ENCODE data around the gene SELENON.

Gene SELENON

GRCh38 chr1:25805863-25806225 is 5.9 kb downstream of the SELENON start:
- H3K27ac ChIP-seq (ENCODE audit: low read depth, low read length, poor library complexity, severe bottlenecking): no peak overlapping the region
- no peaks in the 10 kb centered on the region for H3K9me2 ChIP-seq (ENCODE audit: low read depth, low read length)
- peaks cover 28% of the 10 kb centered on the region for H3K4me1 ChIP-seq (ENCODE audit: insufficient read depth, low read length, severe bottlenecking)
- no peaks in the 10 kb centered on the region for H3K36me3 ChIP-seq (ENCODE audit: insufficient read depth, low read length)
- TF ChIP-seq EZH2 (IDR thresholded peaks at IDR 0.05; ENCODE audit: borderline replicate concordance, low read length): no peak
- no peak for TF ChIP-seq CTCF (IDR thresholded peaks at IDR 0.05; ENCODE audit: low read length)
- H3K4me2 ChIP-seq (ENCODE audit: low read length): no peak overlapping the region
- H3K9me3 ChIP-seq (ENCODE audit: low read length): no peaks in the 10 kb centered on the region
- H3K27me3 ChIP-seq (ENCODE audit: insufficient read depth, low read length): no peaks in the 10 kb centered on the region
- no peak overlapping the region for H3K4me3 ChIP-seq (ENCODE audit: low read depth, low read length, poor library complexity, severe bottlenecking)
- H2AFZ ChIP-seq (ENCODE audit: low read length): no peak overlapping the region
- no peaks in the 10 kb centered on the region for H3K79me2 ChIP-seq (ENCODE audit: insufficient read depth, low read length)
- H3F3A ChIP-seq (ENCODE audit: insufficient read depth, low read length): no peaks in the 10 kb centered on the region
- H3K9ac ChIP-seq (ENCODE audit: low read length): no peak overlapping the region
- no peaks in the 10 kb centered on the region for H4K20me1 ChIP-seq (ENCODE audit: insufficient read depth, low read length)

GRCh38 chr1:25806418-25806817 is 6.4 kb downstream of the SELENON start:
- no peak overlapping the region for H3K27ac ChIP-seq (ENCODE audit: low read depth, low read length, poor library complexity, severe bottlenecking)

GRCh38 chr1:25807480-25808390 is 7.7 kb downstream of the SELENON start:
- Histone ChIP-seq H3K36me3 (ENCODE audit: insufficient read depth, low read length) (no peaks in the 10 kb centered on the region), H3K27ac (ENCODE audit: low read depth, low read length, poor library complexity, severe bottlenecking) (no peak overlapping the region), H3K4me3 (ENCODE audit: low read depth, low read length, poor library complexity, severe bottlenecking) (no peak overlapping the region), H3K4me2 (ENCODE audit: low read length) (no peak overlapping the region), H2AFZ (ENCODE audit: low read length) (no peak overlapping the region), H3K9me2 (ENCODE audit: low read depth, low read length) (no peaks in the 10 kb centered on the region), H3K9ac (ENCODE audit: low read length) (no peak overlapping the region), H3K79me2 (ENCODE audit: insufficient read depth, low read length) (no peaks in the 10 kb centered on the region), H3K27me3 (ENCODE audit: insufficient read depth, low read length) (no peaks in the 10 kb centered on the region), H4K20me1 (ENCODE audit: insufficient read depth, low read length) (no peaks in the 10 kb centered on the region), H3K4me1 (ENCODE audit: insufficient read depth, low read length, severe bottlenecking) (peaks cover 23% of the 10 kb centered on the region), H3K9me3 (ENCODE audit: low read length) (no peaks in the 10 kb centered on the region), H3F3A (ENCODE audit: insufficient read depth, low read length) (no peaks in the 10 kb centered on the region)
- TF ChIP-seq CTCF (IDR thresholded peaks at IDR 0.05; ENCODE audit: low read length) (no peak), EZH2 (IDR thresholded peaks at IDR 0.05; ENCODE audit: borderline replicate concordance, low read length) (no peak)

More at GRCh38 chr1:25806418-25806817, 6.4 kb downstream of the SELENON start:
- TF ChIP-seq CTCF (IDR thresholded peaks at IDR 0.05; ENCODE audit: low read length): no peak
- TF ChIP-seq EZH2 (IDR thresholded peaks at IDR 0.05; ENCODE audit: borderline replicate concordance, low read length): no peak
- H3K27me3 ChIP-seq (ENCODE audit: insufficient read depth, low read length): no peaks in the 10 kb centered on the region
- H3K36me3 ChIP-seq (ENCODE audit: insufficient read depth, low read length): no peaks in the 10 kb centered on the region
- H3K4me3 ChIP-seq (ENCODE audit: low read depth, low read length, poor library complexity, severe bottlenecking): no peak overlapping the region
- H4K20me1 ChIP-seq (ENCODE audit: insufficient read depth, low read length): no peaks in the 10 kb centered on the region
- H3K4me2 ChIP-seq (ENCODE audit: low read length): no peak overlapping the region
- no peaks in the 10 kb centered on the region for H3K79me2 ChIP-seq (ENCODE audit: insufficient read depth, low read length)
- H3K9me2 ChIP-seq (ENCODE audit: low read depth, low read length): no peaks in the 10 kb centered on the region
- no peaks in the 10 kb centered on the region for H3F3A ChIP-seq (ENCODE audit: insufficient read depth, low read length)
- no peak overlapping the region for H2AFZ ChIP-seq (ENCODE audit: low read length)
- H3K9me3 ChIP-seq (ENCODE audit: low read length): no peaks in the 10 kb centered on the region
- H3K9ac ChIP-seq (ENCODE audit: low read length): no peak overlapping the region
- peaks cover 26% of the 10 kb centered on the region for H3K4me1 ChIP-seq (ENCODE audit: insufficient read depth, low read length, severe bottlenecking)

All from OCI-LY1 (cell line).